Measurements from ENCODE around the gene SH3GL3. TPM values are rescaled to one million over a fixed set of nuclear protein-coding genes. Genes with fewer than 3 reads are reported as not detected.

The SH3GL3 gene
- total and polyA plus RNA-seq, 2 of the 8 experiments (the other 6 are each of a cell fraction or from before 2014, with no cell fraction given) = 14.1 to 19.1 TPM

GRCh38 chr15:83516935-83517334 lies 69.8 kb downstream of the SH3GL3 start:
- H4K91ac ChIP-seq (replicated peaks; ENCODE audit: insufficient read length, low read length) = no peak overlapping the region
- H3K79me2 ChIP-seq (ENCODE audit: control insufficient read depth in 1 of 2, insufficient read depth in 2 of 2, low read length in 2 of 2) = no peaks in the 10 kb centered on the region
- no peak overlapping the region for H3K4me2 ChIP-seq (ENCODE audit: insufficient read depth in 1 of 2, low read depth in 2 of 2, low read length in 2 of 2)
- no peak overlapping the region for H3K9ac ChIP-seq (replicated peaks in 1 of 4; ENCODE audit: extremely low read depth in 1 of 4, low read depth in 3 of 4, low read length in 3 of 4)
- no peak overlapping the region for H2BK20ac ChIP-seq (ENCODE audit: low read length)
- no peak overlapping the region for H2BK15ac ChIP-seq (ENCODE audit: low read length)
- no peak overlapping the region for H2AFZ ChIP-seq (ENCODE audit: low read length)
- no peak overlapping the region for H2BK5ac ChIP-seq (ENCODE audit: low read depth, low read length)
- ChIA-PET CTCF (ENCODE audit: partially characterized antibody) (interaction anchor here (0.8 kb wide), 1 partner anchor 70 kb away, joined by 3 read pairs; the partner anchor contains the start of gene SH3GL3), POLR2A (ENCODE audit: partially characterized antibody) (no interaction called here)
- no peak for FAIRE-seq
- H3K23me2 ChIP-seq (ENCODE audit: low read depth, low read length) = no peaks in the 10 kb centered on the region
- no peak overlapping the region for H4K8ac ChIP-seq (ENCODE audit: extremely low read depth, insufficient read depth, low read length)
- no peak overlapping the region for H3K27ac ChIP-seq (ENCODE audit: low read depth, low read length)
- peaks cover 0 to 3% (median under 1%) of the 10 kb centered on the region in 4 experiments; a peak in 3 of 7 replicates for H3K4me1 ChIP-seq (replicated peaks in 1 of 4; ENCODE audit: control insufficient read depth in 3 of 4, insufficient read depth in 4 of 4, low read length in 3 of 4)
- H3K9me3 ChIP-seq (ENCODE audit: insufficient read depth in 2 of 2, low read depth in 1 of 2, low read length in 1 of 2) = no peaks in the 10 kb centered on the region
- WGBS, 2 experiments (ENCODE audit: extremely low coverage in 1 of 2, insufficient coverage in 1 of 2, insufficient read length in 1 of 2, insufficient replicate concordance in 2 of 2, low coverage in 1 of 2, low lambda C conversion rate in 2 of 2, missing lambda C conversion rate in 1 of 2) = 95% methylated on average over 2 of the region's 2 CpGs; no CpG with 5 or more reads in 1 of the 2 experiments
- H3K23ac ChIP-seq (ENCODE audit: insufficient read length) = no peak overlapping the region
- H3K36me3 ChIP-seq (ENCODE audit: control insufficient read depth in 2 of 4, insufficient read depth in 4 of 4, low read length in 3 of 4) = no peaks in the 10 kb centered on the region
- no peak overlapping the region for H2BK12ac ChIP-seq (ENCODE audit: low read depth, low read length)
- H3K4ac ChIP-seq (replicated peaks; ENCODE audit: insufficient read length, low read depth, low read length) = no peak overlapping the region
- no peak overlapping the region for H3K4me3 ChIP-seq (ENCODE audit: extremely low read depth in 1 of 4, insufficient read depth in 2 of 4, low read depth in 3 of 4, low read length in 4 of 4)
- no peak overlapping the region for H3K18ac ChIP-seq (ENCODE audit: extremely low read depth, low read length)
- H3K27me3 ChIP-seq (replicated peaks in 1 of 4; ENCODE audit: control insufficient read depth in 3 of 4, extremely low read depth in 1 of 4, insufficient read depth in 3 of 4, low read length in 3 of 4) = no peaks in the 10 kb centered on the region
- no peak overlapping the region for H2AK5ac ChIP-seq (ENCODE audit: low read depth, low read length)
- H3K14ac ChIP-seq (ENCODE audit: insufficient read length) = no peak overlapping the region
- H2BK120ac ChIP-seq (replicated peaks; ENCODE audit: low read depth, low read length) = no peak overlapping the region
- H4K5ac ChIP-seq (ENCODE audit: insufficient read length, low read depth, low read length) = no peak overlapping the region
- no peak for TF ChIP-seq BACH1 (IDR thresholded peaks at IDR 0.05; ENCODE audit: low read length)
- TF ChIP-seq KDM5A (IDR thresholded peaks at IDR 0.05; ENCODE audit: low read length) = no peak
- TF ChIP-seq MAX (IDR thresholded peaks at IDR 0.05) = no peak
- no peak for TF ChIP-seq USF2 (IDR thresholded peaks at IDR 0.05; ENCODE audit: low read length)
- no peak for TF ChIP-seq ATF3 (IDR thresholded peaks at IDR 0.05; ENCODE audit: insufficient read depth, low read depth, low read length)
- TF ChIP-seq SP1 (IDR thresholded peaks at IDR 0.05; ENCODE audit: low read depth, low read length) = no peak
- H3K79me1 ChIP-seq (ENCODE audit: low read depth, low read length) = no peaks in the 10 kb centered on the region
- H4K20me1 ChIP-seq (replicated peaks in 1 of 2; ENCODE audit: control insufficient read depth in 1 of 2, insufficient read depth in 2 of 2, low read length in 2 of 2) = no peaks in the 10 kb centered on the region
- DNase-seq (ENCODE audit: low read depth in 1 of 2, low spot score in 2 of 2) = no peak
- no peak overlapping the region for H3K56ac ChIP-seq (replicated peaks; ENCODE audit: insufficient read length, low read depth, low read length)

All from H1 (cell line).